Measurements from ENCODE around the gene KRT7. TPM values are rescaled to one million over a fixed set of nuclear protein-coding genes. Genes with fewer than 3 reads are reported as not detected.

Gene KRT7
- total RNA-seq, 1 experiment from 2014 or later: 10.0 TPM

GRCh38 chr12:52183544-52183910, 49.5 kb upstream of the KRT7 start:
- Histone ChIP-seq H3K4ac (ENCODE audit: low read depth, low read length) (no peak overlapping the region), H2BK120ac (ENCODE audit: low read depth, low read length, poor library complexity, severe bottlenecking) (no peak overlapping the region), H3K79me1 (ENCODE audit: insufficient read depth, low read depth, low read length, poor library complexity, severe bottlenecking) (no peaks in the 10 kb centered on the region), H3K9ac (ENCODE audit: extremely low read depth, insufficient read length, low read length) (no peak overlapping the region), H3K56ac (ENCODE audit: insufficient read length, low read depth, low read length) (no peak overlapping the region), H3T11ph (ENCODE audit: low read length) (no peak overlapping the region), H3K4me2 (ENCODE audit: insufficient read depth, insufficient read length, low read length) (no peak overlapping the region), H2BK5ac (ENCODE audit: insufficient read length, low read length) (no peak overlapping the region), H4K20me1 (ENCODE audit: control insufficient read depth, insufficient read depth, insufficient read length) (no peaks in the 10 kb centered on the region), H3K23me2 (ENCODE audit: insufficient read length, low read depth, low read length, poor library complexity, severe bottlenecking) (no peaks in the 10 kb centered on the region), H3K9me3 (ENCODE audit: control insufficient read depth, low read depth, low read length) (no peaks in the 10 kb centered on the region), H4K8ac (replicated peaks; ENCODE audit: insufficient read length, low read depth, low read length) (no peak overlapping the region), H3K4me1 (ENCODE audit: insufficient read depth, low read length) (peaks cover 2% of the 10 kb centered on the region; the same call in 1 of the 2 replicates), H2BK20ac (ENCODE audit: low read depth, low read length, poor library complexity, severe bottlenecking) (no peak overlapping the region), H3K27me3 (ENCODE audit: insufficient read depth, low read length) (no peaks in the 10 kb centered on the region), H3K27ac (ENCODE audit: insufficient read length, low read depth, low read length) (no peak overlapping the region), H3K23ac (ENCODE audit: insufficient read length, low read depth, low read length) (no peak overlapping the region), H3K14ac (ENCODE audit: insufficient read depth, low read length) (no peak overlapping the region), H3K79me2 (ENCODE audit: insufficient read depth, low read length) (no peaks in the 10 kb centered on the region), H2AK5ac (ENCODE audit: insufficient read length, low read length) (no peak overlapping the region), H3K18ac (ENCODE audit: insufficient read length, low read depth, low read length) (peak overlapping the region; percentile 58), H2BK12ac (ENCODE audit: insufficient read length, low read depth, low read length) (no peak overlapping the region), H4K5ac (ENCODE audit: insufficient read length, low read depth, low read length) (no peak overlapping the region), H2BK15ac (ENCODE audit: low read depth, low read length) (no peak overlapping the region), H2AFZ (ENCODE audit: low read length) (no peak overlapping the region), H4K91ac (ENCODE audit: insufficient read length, low read depth, low read length) (no peak overlapping the region)
- Mint-ChIP-seq H3K4me3 (no peak overlapping the region), H3K9me3 (no peaks in the 10 kb centered on the region; a peak in 1 of 5 replicates), H3K27ac (peak overlapping the region in 1 of 3 experiments; percentile 32; a peak in 1 of 7 replicates), H3K4me1 (peaks cover 38 to 53% of the 10 kb centered on the region in 2 experiments), H3K36me3 (ENCODE audit: insufficient read depth in 1 of 3, low read depth in 3 of 3) (no peaks in the 10 kb centered on the region), H3K27me3 (ENCODE audit: low read depth) (peaks cover 16% of the 10 kb centered on the region)
- WGBS (ENCODE audit: extremely low coverage, insufficient read length, low lambda C conversion rate): no CpG with 5 or more reads among the region's 6 CpGs
- TF ChIP-seq, protein P1, sequence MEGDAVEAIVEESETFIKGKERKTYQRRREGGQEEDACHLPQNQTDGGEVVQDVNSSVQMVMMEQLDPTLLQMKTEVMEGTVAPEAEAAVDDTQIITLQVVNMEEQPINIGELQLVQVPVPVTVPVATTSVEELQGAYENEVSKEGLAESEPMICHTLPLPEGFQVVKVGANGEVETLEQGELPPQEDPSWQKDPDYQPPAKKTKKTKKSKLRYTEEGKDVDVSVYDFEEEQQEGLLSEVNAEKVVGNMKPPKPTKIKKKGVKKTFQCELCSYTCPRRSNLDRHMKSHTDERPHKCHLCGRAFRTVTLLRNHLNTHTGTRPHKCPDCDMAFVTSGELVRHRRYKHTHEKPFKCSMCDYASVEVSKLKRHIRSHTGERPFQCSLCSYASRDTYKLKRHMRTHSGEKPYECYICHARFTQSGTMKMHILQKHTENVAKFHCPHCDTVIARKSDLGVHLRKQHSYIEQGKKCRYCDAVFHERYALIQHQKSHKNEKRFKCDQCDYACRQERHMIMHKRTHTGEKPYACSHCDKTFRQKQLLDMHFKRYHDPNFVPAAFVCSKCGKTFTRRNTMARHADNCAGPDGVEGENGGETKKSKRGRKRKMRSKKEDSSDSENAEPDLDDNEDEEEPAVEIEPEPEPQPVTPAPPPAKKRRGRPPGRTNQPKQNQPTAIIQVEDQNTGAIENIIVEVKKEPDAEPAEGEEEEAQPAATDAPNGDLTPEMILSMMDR (conservative IDR thresholded peaks at IDR 0.05): no peak
- DNase-seq: no peak
